Ascending aorta (tissue), 2 donors: ENCODE data around the gene PIGN. TPM values are rescaled to one million over a fixed set of nuclear protein-coding genes. Genes with fewer than 3 reads are reported as not detected.

Source experiments
- DNase-seq, 2 donors: peaks; one replicate each; pipeline ENCODE4 v3.0.0-alpha.2; 2019; ENCODE audit warnings: low spot score in 2 of 2
- H3K27ac ChIP-seq, 2 donors: fragments of 200-600 bp; sonication (generic); one replicate each; pipeline ENCODE4 v1.5.1; 2016 to 2017; ENCODE audit warnings: mild to moderate bottlenecking in 1 of 2
- H3K27me3 ChIP-seq: fragments of 200-600 bp; sonication (generic); one replicate; pipeline ENCODE4 v1.5.1; 2017
- H3K36me3 ChIP-seq, 2 donors: fragments of 200-600 bp; sonication (generic); one replicate each; pipeline ENCODE4 v1.5.1; 2016
- H3K4me1 ChIP-seq, 2 donors: fragments of 200-600 bp; sonication (generic); one replicate each; pipeline ENCODE4 v1.5.1; 2016 to 2017; ENCODE audit warnings: mild to moderate bottlenecking in 1 of 2
- H3K4me3 ChIP-seq, 2 donors: fragments of 200-600 bp; sonication (generic); one replicate each; pipeline ENCODE4 v1.5.1; 2016 to 2017; ENCODE audit warnings: mild to moderate bottlenecking in 1 of 2
- H3K9me3 ChIP-seq, 2 donors: fragments of 200-600 bp; sonication (generic); one replicate each; pipeline ENCODE4 v1.5.1; 2016
- CTCF ChIP-seq, 3 experiments: fragments of 200-600 bp in 2 of 3; fragments of 450-650 bp in 1 of 3; sonication (generic) in 2 of 3; IDR thresholded peaks; one replicate each; pipeline ENCODE4 v1.5.1; 2016 to 2019; ENCODE audit warnings: antibody characterized with exemption in 3 of 3, mild to moderate bottlenecking in 1 of 3, moderate library complexity in 1 of 3
- intact Hi-C: fragments of 100-400 bp; cut with DNase I; formaldehyde crosslinking; loops from one replicate; pipeline ENCODE4 v1.15.1; 2023
- total RNA-seq: library from RNA; depleted of rRNA; stranded (reverse); fragments of >200 nt; gene quantifications from one replicate; pipeline ENCODE4 v1.1.0, GENCODE V29; 2016

PIGN gene
- total RNA-seq, 1 donor from 2014 or later, result 12.8 TPM

GRCh38 chr18:62165583-62165982 is 21.3 kb downstream of the PIGN start:
- no peaks in the 10 kb centered on the region for H3K9me3 ChIP-seq
- H3K27me3 ChIP-seq, result no peaks in the 10 kb centered on the region
- no peak overlapping the region for H3K27ac ChIP-seq
- DNase-seq, result no peak
- no peak for TF ChIP-seq CTCF (IDR thresholded peaks at IDR 0.05)
- H3K4me3 ChIP-seq, result no peak overlapping the region
- intact Hi-C loops, result no loop called here
- peaks cover 0 to 5% of the 10 kb centered on the region in 2 donors for H3K36me3 ChIP-seq
- H3K4me1 ChIP-seq, result no peaks in the 10 kb centered on the region

- no peaks in the 10 kb centered on the region for H3K4me1 ChIP-seq
- intact Hi-C loops, result no loop called here
- no peaks in the 10 kb centered on the region for H3K27me3 ChIP-seq
- no peak for DNase-seq
- no peak overlapping the region for H3K4me3 ChIP-seq
- no peaks in the 10 kb centered on the region for H3K9me3 ChIP-seq
- H3K27ac ChIP-seq, result no peak overlapping the region
- TF ChIP-seq CTCF (IDR thresholded peaks at IDR 0.05), result no peak
- peaks cover 0 to 5% of the 10 kb centered on the region in 2 donors for H3K36me3 ChIP-seq
These were observed 21.9 kb downstream of the PIGN start for GRCh38 chr18:62164855-62165487.

GRCh38 chr18:62164310-62164709 is 22.5 kb downstream of the PIGN start:
- Histone ChIP-seq H3K9me3 (no peaks in the 10 kb centered on the region), H3K4me3 (no peak overlapping the region), H3K4me1 (no peaks in the 10 kb centered on the region), H3K36me3 (peaks cover 0 to 5% of the 10 kb centered on the region in 2 donors), H3K27ac (no peak overlapping the region), H3K27me3 (no peaks in the 10 kb centered on the region)
- intact Hi-C loops, result no loop called here
- DNase-seq, result no peak
- TF ChIP-seq CTCF (IDR thresholded peaks at IDR 0.05), result no peak

GRCh38 chr18:62157843-62158242 is 29.0 kb downstream of the PIGN start:
- no peaks in the 10 kb centered on the region for H3K9me3 ChIP-seq
- H3K4me1 ChIP-seq, result no peaks in the 10 kb centered on the region
- H3K27me3 ChIP-seq, result no peaks in the 10 kb centered on the region
- intact Hi-C loops, result no loop called here
- peaks cover 3 to 30% of the 10 kb centered on the region in 2 donors for H3K36me3 ChIP-seq
- no peak for TF ChIP-seq CTCF (IDR thresholded peaks at IDR 0.05)
- DNase-seq, result no peak
- H3K27ac ChIP-seq, result no peak overlapping the region
- H3K4me3 ChIP-seq, result no peak overlapping the region

GRCh38 chr18:62152844-62153243 is 34.0 kb downstream of the PIGN start:
- Histone ChIP-seq H3K36me3 (peaks cover 3 to 29% of the 10 kb centered on the region in 2 donors), H3K27ac (no peak overlapping the region), H3K4me3 (no peak overlapping the region), H3K4me1 (no peaks in the 10 kb centered on the region), H3K9me3 (no peaks in the 10 kb centered on the region), H3K27me3 (no peaks in the 10 kb centered on the region)
- no peak for DNase-seq
- no peak for TF ChIP-seq CTCF (IDR thresholded peaks at IDR 0.05)
- intact Hi-C loops, result no loop called here
